Vagina (tissue), 2 donors: ENCODE data around the gene IFNL3.

ENCODE experiments used
- CTCF ChIP-seq, 3 experiments: fragments of 450-650 bp in 2 of 3; fragments of 200-600 bp in 1 of 3; sonication (generic) in 1 of 3; IDR thresholded peaks; one replicate each; pipeline ENCODE4 v1.5.1; 2017 to 2019; ENCODE audit warnings: antibody characterized with exemption in 3 of 3, mild to moderate bottlenecking in 2 of 3, moderate library complexity in 2 of 3
- POLR2A ChIP-seq, 2 donors: fragments of 450-650 bp; IDR thresholded peaks; one replicate each; pipeline ENCODE4 v1.6.1; 2017; ENCODE audit warnings: antibody characterized with exemption in 2 of 2, mild to moderate bottlenecking in 2 of 2, moderate library complexity in 2 of 2
- POLR2AphosphoS5 ChIP-seq, 2 donors: sonication (generic); formaldehyde crosslinking; IDR thresholded peaks; one replicate each; pipeline ENCODE4 v1.9.0; 2017; ENCODE audit warnings: antibody characterized with exemption in 2 of 2, mild to moderate bottlenecking in 2 of 2, low read depth in 1 of 2; ENCODE audit not compliant: insufficient read depth in 1 of 2

- TF ChIP-seq CTCF (IDR thresholded peaks at IDR 0.05) (no peak), POLR2AphosphoS5 (IDR thresholded peaks at IDR 0.05; ENCODE audit: insufficient read depth in 1 of 2, low read depth in 1 of 2) (no peak), POLR2A (IDR thresholded peaks at IDR 0.05) (no peak)
Measured at GRCh38 chr19:39200803-39201115, 44.0 kb downstream of the IFNL3 start.
